Stimulated activated CD8-positive, alpha-beta memory T cell treated with anti-CD3 and anti-CD28 coated beads, Interleukin-7, amount 100 ng/mL, for 48 hours (primary cell): ENCODE data around the gene LAMA1.

Experiments
- DNase-seq, 2 donors: peaks; one replicate each; pipeline ENCODE4 v3.0.0-alpha.2; 2020; ENCODE audit warnings: low read depth in 1 of 2; ENCODE audit errors: extremely low read depth in 1 of 2

Gene LAMA1

GRCh38 chr18:7116001-7116730 is 1.4 kb downstream of the LAMA1 start:
- DNase-seq = no peak

- DNase-seq = no peak
Measured at GRCh38 chr18:7112936-7113335, 4.7 kb downstream of the LAMA1 start.

GRCh38 chr18:7111134-7111533 is 6.5 kb downstream of the LAMA1 start:
- no peak for DNase-seq

DNA sequence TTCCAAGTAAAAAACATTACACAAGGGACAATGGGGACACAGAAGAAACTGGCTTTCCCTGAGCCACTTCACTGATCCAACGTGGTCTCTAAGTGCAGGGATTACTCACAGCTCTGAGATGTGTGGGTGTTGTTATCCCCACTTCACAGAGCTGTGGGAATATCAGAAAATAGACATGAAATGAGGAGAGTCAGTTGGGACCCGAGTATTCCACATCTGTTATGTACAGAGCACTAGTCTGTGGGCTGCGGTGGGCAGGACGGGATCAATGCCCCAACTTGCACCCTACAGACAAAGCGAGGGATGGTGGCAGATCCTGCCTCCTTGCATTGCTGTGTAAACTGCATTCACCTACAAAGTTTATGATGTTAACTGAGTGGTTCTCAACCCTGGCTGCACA is 11.7 kb downstream of the LAMA1 start:
- no peak for DNase-seq

DNA sequence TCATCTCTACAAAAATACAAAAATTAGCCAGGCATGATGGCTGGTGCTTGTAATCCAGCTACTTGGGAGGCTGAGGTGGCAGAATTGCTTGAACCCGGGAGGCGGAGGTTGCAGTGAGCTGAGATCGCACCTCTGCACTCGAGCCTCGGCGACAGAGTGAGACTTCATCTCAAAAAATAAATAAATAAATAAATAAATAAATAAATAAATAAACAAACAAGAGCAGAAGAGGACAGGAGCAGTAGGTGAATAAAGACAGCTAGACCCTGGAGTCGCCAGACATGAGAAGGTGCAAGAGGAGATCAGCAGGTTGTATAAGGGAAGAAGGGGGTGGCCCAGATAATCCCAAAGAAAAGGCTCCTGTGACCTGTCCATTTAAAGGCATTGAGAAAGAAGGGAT is 12.3 kb downstream of the LAMA1 start:
- DNase-seq = no peak

- DNase-seq = no peak
Measured at GRCh38 chr18:7104649-7105048, 12.9 kb downstream of the LAMA1 start.

DNA sequence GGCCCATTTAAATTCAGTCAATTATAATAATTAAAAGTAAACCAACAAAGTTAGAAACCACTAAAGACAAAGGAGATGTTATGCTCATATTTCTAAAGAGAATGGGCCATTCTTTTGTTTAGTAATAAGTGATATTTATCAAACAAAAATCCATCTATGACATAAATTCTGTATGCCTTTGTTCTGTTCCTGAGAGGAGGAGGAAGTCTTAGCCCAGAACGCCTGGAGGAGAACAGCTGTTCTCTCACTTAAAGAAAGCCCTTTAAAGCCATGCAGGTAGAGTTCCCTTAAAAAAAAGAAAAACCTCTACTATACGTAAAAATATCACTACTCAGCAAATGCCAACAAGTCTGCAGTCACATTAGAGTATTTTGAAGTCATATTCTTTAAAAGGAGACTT is 15.5 kb downstream of the LAMA1 start:
- no peak for DNase-seq

DNA sequence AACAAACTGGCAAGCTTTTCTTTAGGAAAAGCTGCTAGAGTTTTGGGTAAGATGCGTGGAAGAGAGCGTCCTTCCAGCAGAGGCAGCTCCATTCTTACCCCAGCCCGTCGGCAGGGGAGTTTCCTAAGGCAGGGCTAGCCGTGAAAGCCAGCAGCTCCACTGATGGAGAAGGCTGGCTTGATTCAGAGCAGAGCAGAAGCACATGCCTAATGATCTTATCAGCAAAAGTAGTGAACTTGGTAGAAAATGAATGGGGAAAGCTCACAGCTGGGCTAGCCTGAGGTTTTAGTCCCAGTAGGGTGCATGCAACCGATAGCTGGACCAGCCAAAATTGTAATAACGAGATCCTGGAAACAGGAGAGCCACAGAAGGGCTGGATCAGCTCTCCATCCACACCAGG is 20.8 kb downstream of the LAMA1 start:
- no peak for DNase-seq

GRCh38 chr18:7094427-7094826 is 23.2 kb downstream of the LAMA1 start:
- DNase-seq = no peak

DNA sequence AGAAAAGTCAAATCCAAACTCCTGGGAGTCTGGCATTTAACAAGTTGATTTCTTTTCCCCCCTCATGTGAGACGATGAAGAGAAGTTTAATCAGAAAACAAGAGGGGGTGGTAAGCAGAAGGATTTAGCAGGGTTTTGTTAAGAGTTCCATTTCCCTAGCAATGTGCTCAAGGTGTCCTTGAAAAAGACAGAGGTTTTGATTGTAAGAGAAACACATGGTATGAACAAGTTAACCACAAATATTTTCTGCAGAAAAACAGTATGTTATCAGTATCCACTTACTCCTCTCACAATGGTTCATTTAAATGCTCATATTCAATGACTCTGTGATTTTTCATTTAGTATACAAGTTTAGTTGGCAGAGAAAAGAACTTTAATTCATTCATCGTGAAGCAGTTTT is 26.8 kb downstream of the LAMA1 start:
- DNase-seq = no peak

- DNase-seq = no peak
Measured at GRCh38 chr18:7089369-7089768, 28.2 kb downstream of the LAMA1 start.

DNA sequence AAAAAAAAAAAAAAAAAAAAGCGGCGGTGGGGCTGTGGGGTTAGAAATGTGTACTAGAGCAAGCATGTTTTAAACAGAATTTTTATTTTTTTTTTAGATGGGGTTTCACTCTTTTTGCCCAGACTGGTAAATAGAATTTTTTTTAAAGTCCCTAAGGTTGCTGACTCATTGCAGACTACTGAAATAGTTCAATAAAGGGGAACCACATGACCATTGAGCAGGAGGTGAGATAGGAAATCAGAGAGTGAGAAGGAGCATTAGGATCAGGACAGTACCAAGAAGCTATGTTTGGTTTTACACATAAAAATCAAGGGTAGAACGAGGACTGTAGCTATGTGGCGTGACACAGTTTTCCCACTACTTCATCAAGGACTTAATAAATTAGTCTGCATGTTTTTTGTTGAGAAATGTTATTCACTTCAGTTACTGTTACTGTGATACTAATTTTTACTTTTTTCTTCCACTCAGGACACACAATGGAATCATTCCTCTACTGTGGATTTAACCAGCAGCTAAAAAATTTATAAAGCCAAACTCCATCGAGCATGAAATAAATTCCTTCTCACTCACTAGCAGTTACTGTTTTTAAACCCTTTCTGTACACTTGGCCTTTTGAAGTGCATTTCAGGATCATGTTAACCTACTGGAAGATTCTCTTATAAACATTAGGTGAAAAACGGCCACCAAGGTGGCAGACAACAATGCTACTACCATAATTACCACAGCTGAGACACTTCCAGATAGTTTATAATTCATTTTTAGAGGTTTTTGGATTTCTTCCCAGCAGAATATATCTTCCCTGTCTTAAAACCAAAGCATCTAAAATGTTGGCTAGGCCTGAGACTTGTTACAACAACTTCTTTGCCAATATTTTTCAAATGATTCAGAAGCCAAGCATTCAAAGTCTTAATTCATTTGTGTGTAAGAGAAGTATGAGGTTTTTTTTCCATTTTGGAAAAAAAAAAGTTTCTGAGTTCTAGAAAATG is 33.2 kb downstream of the LAMA1 start:
- no peak for DNase-seq

DNA sequence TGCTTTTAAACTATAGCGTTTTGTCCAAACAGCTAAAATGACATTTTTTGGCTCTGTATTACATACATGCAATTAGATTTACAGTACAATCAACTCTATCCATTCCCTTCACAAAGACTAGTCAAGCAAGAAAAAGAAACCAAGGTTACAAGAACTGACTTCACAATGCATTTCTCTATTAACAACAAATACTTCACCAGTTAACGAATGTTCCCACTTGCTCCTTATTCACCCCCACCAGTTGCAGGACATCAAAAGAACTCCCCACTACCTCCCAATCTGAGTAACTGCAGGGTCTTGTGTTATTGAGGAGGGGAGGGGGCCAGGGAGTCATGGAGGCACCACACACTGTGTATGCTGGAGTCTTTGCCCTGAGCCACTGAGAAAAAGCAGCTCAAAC is 34.9 kb downstream of the LAMA1 start:
- DNase-seq = no peak

- DNase-seq = no peak
Measured at GRCh38 chr18:7079231-7079630, 38.4 kb downstream of the LAMA1 start.

- no peak for DNase-seq
Measured at GRCh38 chr18:7072593-7072992, 45.0 kb downstream of the LAMA1 start.

DNA sequence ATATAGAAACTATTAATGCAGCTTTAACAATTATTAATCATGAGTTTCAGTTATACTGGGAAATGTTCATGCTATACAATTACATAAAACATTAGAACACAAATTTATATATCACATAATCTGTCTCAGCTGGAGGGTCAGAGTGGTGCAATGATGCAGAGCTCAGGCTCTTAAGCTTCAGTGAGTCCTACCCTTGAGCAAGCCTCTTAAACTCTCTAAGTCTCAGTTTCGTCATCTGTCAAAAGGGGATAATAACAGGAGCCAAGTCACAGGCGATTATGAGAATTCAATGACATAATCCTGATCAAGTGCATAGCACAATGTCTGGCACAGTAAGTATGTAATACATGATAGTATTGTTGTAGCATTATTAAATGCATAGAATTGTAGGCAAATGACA is 46.0 kb downstream of the LAMA1 start:
- DNase-seq = no peak

GRCh38 chr18:7070466-7070865 is 47.1 kb downstream of the LAMA1 start:
- DNase-seq = no peak

- no peak for DNase-seq
Measured at GRCh38 chr18:7068871-7069590, 48.6 kb downstream of the LAMA1 start.

DNA sequence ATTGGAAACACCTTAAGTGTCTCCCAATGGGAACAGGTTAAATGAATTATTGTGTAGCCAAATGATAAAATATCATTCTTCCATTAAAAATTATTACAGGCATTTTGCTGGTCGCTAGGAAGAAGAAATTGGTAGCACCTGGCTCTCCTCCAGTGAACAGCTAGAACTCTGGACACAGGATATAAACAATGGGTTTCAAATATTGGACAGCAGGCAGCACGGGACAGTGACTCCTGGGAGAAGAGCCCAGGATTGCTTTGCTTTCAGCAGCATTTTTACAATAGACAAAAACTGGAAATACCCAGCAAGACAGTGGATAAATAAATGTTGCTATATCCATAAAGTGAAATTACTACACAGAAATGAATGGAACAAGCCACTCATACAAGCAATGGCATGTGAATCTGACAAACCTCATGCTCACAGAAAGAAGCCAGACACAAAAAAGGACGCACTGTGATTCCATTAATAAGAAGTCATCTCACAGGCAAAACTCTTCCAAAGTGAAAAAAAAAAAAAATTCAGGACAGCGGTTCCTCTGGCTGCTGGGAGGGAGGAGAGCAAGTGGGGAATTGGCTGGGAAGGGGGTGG is 50.5 kb downstream of the LAMA1 start:
- no peak for DNase-seq

GRCh38 chr18:7065736-7066135 is 51.9 kb downstream of the LAMA1 start:
- DNase-seq = no peak

DNA sequence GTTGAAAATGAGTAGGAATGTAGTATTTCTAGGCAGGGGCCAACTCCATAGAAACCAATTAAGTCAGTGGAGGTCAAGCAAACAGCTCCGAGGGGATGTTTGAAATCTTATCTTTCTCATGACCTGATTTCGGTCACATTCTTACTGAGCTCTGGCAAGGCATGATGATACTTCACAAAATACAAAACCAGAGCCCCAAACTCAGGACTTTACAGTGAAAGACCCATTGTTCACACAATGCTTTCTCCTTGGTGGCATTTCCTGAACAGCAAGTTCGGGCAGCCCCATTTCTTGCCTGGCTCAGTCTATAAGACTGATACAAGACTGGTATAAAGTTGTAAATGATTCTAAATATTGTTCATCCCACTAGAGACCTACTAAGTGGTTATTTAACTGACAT is 53.3 kb downstream of the LAMA1 start:
- DNase-seq = no peak
